HG02973 (cell line): ENCODE data around the gene LRRC47.
A peak's percentile ranks its signal among the peaks of the same experiment; 100 is the strongest.

ENCODE experiments used
- ATAC-seq: cut with Tn5 transposase; IDR thresholded peaks from one replicate; pipeline ENCODE4 v1.9.1; 2021; ENCODE audit warnings: moderate library complexity; ENCODE audit not compliant: unreplicated experiment

The LRRC47 gene

GRCh38 chr1:3796215-3797061 is at the start of gene LRRC47:
Gene LRRC47 (minus strand): TSS chr1:3796498. CDS start chr1:3796476, 22 bp downstream.
- peak; percentile 97 for ATAC-seq

- no peak for ATAC-seq
Measured at GRCh38 chr1:3842912-3843311, 46.6 kb upstream of the LRRC47 start.

DNA sequence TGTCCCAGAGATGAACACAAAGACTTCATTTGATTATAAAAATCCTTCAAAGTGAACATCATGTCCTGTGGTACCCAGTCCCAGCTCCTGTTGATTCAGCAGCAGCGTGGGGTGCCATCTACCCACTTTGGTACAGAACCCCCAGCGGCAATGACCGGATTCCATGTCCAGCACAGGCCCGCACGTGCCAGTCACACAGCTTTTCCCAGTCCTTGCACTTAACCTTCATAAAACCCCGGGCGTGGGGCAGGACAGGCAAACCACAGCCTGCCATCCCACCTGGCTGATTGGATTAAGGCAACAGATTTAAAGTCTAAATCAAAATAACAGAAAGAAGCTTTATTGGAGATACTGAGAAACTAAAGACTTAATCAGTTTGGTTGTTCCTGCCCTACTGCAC is 45.2 kb upstream of the LRRC47 start:
- no peak for ATAC-seq

- no peak for ATAC-seq
Measured at GRCh38 chr1:3838788-3839187, 42.5 kb upstream of the LRRC47 start.

- no peak for ATAC-seq
Measured at GRCh38 chr1:3837685-3838084, 41.4 kb upstream of the LRRC47 start.

DNA sequence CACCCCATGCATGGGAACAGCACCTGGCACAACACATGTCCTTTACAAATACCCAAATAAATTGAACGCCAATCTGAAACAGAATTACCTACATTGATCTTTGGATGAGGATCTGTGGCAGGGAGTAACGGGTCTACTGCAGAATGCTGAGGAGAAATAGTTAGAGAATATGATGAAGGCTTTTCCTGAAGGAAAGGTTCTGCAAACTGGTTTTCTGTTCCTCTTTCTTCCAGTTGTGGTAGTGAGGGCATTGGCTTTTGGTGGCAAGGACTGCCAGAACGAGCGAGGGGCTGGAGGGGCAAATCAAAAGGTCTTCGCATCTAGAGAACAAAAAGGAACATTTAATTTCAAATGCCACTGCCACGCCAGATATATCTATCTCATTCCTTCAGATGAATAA is 40.9 kb upstream of the LRRC47 start:
- no peak for ATAC-seq

- no peak for ATAC-seq
Measured at GRCh38 chr1:3836421-3836820, 40.1 kb upstream of the LRRC47 start.

DNA sequence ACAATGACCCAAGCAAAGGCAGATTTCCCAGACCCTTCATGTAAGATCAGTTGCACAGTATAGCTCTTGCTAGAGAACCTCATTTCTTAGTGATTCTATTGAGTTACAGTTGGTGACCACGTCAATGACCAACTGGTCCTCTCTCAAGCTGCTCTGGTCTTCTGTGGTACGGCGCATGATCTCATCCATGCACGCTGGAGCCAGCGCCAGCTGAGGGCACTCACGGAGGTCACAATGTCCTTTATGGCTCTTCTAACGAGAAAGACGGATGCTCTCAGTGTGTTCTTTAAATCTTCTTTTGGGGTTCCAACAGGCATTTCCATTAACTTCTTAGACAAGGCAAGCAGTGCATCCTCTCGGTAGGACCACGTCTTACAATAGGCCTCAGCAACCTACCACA is 38.4 kb upstream of the LRRC47 start:
- no peak for ATAC-seq

GRCh38 chr1:3831689-3832088 is 35.4 kb upstream of the LRRC47 start:
- ATAC-seq, result no peak

DNA sequence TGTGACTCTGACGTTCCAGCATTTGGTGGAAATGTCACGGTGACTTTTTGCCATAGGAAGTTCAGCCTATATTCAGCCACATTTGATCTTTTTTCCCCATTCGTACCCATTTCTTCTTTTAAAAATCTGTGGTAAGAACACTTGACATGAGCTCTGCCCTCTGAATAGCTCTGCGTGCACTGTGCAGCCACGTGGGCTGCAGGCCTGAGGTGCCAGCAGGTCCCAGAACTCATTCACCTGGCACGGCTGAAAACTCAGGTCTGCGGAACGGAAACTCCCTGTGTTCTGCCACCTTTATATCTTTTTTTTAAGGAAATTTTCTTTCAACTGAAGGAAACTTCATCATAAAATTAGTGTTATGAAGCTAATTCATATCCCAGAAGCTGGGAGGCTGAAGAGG is 32.1 kb upstream of the LRRC47 start:
- ATAC-seq, result no peak

DNA sequence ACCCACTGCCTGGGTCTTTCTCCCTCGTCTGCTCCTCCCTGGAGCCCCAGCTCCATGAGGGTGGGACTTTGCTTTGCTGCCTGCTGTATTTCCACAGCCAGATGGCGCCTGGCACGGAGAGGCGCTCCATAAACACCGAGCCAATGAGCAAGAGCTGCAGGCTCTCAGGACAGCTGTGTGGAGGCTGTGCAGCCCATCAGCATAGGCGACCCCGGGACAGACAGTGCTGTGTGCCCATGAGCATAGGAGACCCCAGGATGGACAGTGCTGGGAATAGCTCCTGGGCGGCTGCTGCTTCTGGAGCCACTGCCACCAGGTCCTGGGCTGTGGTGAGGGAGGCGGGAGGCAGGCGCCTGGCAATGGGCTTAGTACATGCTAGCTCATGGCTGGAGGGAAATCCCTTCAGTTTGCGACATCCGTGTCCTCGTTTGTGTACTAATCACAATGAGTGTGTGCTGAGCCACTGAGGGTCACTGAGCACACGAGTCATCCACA is 31.6 kb upstream of the LRRC47 start:
- ATAC-seq, result no peak

DNA sequence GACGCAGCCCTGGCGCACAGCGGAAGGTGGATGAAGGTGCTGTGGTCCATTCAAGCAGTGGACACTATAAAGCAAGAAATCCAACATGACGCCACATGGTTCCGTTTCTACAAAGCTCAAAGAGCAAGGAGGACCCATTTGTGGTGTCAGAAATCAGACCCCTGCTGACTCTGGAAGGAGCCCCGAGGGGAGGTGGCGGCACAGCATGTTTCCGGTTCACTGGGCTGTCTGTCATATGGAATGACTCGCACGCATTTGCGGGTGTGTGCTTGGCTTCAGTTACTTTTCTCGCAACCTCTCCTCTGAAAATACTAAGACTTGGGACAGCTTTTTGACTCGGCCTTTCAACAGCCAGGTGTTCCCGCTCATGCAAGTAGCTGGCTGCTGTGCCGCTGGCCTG is 29.1 kb upstream of the LRRC47 start:
- no peak for ATAC-seq

DNA sequence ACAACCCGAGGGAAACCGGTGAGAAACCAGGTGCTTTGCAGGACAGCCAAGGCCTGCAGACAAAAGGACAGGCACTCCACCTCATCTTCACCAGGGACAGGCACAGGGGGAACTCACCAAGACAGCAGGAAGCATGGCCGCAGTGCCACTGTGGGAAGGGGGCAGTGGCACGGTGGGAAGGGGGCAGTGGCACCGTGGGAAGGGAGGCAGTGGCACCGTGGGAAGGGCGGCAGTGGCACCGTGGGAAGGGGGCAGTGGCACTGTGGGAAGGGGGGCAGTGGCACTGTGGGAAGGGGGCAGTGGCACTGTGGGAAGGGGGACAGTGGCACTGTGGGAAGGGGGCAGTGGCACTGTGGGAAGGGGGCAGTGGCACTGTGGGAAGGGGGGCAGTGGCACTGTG is 28.4 kb upstream of the LRRC47 start:
- ATAC-seq, result no peak

- no peak for ATAC-seq
Measured at GRCh38 chr1:3822421-3822820, 26.1 kb upstream of the LRRC47 start.

DNA sequence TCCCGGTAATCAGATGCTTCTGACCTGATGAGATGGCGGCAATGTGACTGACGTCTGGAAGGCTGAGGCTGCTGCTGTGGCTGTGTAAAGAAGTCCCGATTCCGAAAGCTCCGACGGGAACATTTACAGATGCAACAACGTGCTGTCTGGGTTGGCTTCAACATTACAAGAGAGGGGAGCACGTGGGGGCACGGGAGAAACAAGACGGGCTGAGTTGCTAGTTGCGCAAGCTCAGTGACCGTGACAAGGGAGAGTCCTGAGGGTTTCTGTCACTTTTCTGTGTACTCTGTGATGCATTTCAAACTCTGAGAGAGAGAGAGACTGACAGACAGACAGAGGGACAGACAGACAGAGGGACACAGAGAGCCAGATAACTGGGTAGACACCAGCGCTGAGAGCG is 25.6 kb upstream of the LRRC47 start:
- no peak for ATAC-seq

DNA sequence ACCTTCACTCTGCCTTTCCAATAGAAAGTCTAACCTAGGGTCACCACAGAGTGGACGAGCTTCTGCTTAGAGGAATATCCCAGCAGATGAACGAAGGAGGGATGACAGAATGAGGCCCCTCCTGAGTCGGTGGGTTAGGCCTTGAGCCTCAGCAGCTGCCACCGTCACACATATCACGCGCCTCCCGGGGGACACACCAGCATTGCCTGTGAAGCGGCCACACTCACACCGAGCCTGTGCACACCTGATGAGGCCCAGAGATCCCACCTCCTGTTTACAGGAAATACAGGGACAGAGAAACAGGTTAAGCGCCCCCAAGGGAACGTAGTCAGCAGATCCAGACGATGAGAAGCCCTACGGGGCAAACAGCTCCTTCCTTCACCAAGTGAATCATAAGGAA is 25.1 kb upstream of the LRRC47 start:
- no peak for ATAC-seq

- ATAC-seq, result no peak
Measured at GRCh38 chr1:3821004-3821403, 24.7 kb upstream of the LRRC47 start.

DNA sequence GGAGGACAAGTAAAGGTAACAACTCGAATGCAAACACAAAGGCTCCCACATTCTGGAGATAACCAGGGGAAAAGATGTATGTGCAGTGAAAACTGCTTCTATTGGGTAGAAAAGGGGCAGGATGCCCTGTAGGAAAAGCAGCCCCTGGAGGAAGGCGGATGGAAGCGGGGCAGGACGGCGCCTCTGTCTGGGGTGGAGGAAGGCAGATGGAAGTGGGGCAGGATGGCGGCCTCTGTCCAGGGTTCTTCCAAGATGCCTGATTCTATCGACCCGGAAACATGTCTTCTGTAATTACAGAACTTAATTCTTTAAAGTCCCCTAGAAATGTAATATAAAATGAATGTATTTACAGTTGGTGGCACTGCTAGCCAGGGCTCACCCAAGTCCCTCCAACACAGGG is 24.0 kb upstream of the LRRC47 start:
- ATAC-seq, result no peak

DNA sequence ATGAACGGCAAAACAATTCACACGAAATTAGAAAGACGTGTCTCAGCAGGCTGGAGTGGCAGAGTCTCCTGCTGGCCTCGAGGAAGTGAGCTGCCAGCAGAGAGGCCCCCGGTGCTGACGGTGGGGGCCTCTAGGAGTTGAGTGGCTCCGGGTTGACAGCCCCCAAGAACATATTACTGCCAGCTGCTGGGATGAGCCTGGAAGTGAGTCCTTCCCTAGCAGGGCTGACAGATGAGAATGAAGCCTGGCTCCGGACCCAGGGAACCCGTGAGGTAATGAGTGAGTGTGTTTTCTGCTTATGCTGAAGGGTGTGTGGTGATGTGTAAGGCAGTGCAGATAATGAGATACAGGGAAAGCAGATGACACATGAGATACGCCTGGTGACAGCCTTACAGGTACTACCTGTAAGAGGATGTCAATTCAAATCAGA is 23.5 kb upstream of the LRRC47 start:
- ATAC-seq, result no peak

DNA sequence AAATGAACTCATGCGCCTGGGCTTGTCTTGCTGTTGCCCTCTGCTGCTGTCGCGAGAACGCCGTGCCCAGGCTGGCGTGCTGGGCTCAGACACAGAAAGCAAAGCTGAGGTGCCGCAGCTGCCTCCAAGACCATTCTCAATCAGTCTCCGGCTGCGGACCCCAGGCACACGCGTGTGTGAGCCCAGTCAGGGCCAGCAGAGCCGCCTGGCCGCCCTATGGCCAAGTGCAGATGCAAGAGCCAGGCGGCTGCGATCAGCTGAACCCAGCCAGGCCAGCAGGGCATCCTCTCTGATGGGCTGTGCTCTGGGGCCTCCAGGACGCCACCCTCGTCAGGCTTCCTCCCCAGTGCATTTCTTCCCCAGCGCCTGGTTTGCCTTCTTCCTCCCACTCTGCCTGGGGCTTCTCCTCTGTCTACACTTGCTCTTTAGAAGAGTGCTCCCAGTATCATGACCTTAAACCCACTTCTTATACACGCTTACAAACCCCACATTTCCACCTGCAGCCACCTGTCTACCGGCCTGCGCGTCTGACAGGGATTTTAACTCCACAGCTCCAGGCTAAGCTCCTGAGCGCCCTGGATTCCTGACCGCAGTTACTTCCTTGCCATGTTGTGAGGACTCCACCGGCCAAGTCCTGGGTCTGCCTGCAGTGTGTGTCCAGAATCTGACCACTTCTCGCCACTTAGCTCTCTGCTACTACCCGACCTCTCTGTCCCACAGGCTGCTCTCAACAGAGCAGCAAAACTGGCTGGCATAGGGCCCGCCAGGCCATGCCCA is 21.7 kb upstream of the LRRC47 start:
- ATAC-seq, result no peak

DNA sequence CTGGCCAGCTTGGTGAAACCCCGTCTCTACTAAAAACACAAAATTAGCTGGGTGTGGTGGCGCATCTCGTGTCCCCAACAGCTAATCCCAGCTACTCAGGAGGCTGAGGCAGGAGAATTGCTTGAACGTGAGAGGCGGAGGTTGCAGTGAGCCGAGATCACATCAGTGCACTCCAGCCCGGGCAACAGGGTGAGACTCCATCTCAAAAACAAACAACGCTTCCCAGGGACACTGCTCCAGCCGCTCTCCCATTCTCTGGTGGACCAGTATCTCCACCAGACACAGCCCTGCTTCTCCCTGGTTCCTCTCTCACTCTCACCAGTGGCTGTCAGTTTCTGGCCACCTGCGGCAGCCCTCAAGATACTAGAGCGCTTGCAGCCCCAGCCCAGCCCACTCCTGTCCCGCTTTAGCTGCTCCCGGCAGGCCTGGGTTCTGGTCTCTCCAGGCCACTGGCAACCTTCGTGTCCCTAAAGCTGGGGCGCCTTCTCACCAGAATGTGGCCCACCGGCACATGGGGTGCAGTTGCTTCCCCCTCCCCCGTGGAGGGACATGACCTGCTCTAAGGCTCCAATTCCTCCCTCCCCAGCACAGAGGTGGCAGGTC is 20.9 kb upstream of the LRRC47 start:
- ATAC-seq, result no peak
